Suprapubic skin (tissue), 4 donors: ENCODE measurements around the gene ST8SIA6.

Experiments
- CTCF ChIP-seq, 2 donors: fragments of 200-600 bp in 1 of 2; fragments of 450-650 bp in 1 of 2; sonication (generic) in 1 of 2; IDR thresholded peaks; one replicate each; pipeline ENCODE4 v1.5.1; 2016 to 2019; ENCODE audit warnings: antibody characterized with exemption in 2 of 2, mild to moderate bottlenecking in 1 of 2, moderate library complexity in 1 of 2
- EP300 ChIP-seq: sonication (generic); formaldehyde crosslinking; IDR thresholded peaks from one replicate; pipeline ENCODE4 v1.6.1; 2017; ENCODE audit warnings: antibody characterized with exemption
- POLR2A ChIP-seq, 2 donors: fragments of 450-650 bp; IDR thresholded peaks; one replicate each; pipeline ENCODE4 v1.6.1; 2017; ENCODE audit warnings: antibody characterized with exemption in 2 of 2, mild to moderate bottlenecking in 2 of 2, moderate library complexity in 2 of 2
- POLR2AphosphoS5 ChIP-seq, 3 donors: sonication (generic); formaldehyde crosslinking; IDR thresholded peaks; one replicate each; pipeline ENCODE4 v1.6.1; 2017; ENCODE audit warnings: antibody characterized with exemption in 3 of 3

- TF ChIP-seq POLR2A (IDR thresholded peaks at IDR 0.05) = no peak
- TF ChIP-seq CTCF (IDR thresholded peaks at IDR 0.05) = no peak
- TF ChIP-seq POLR2AphosphoS5 (IDR thresholded peaks at IDR 0.05) = no peak
- no peak for TF ChIP-seq EP300
Measured at GRCh38 chr10:17470246-17470645, 15.9 kb upstream of the ST8SIA6 start.
